Activated naive CD8-positive, alpha-beta T cell treated with anti-CD3 and anti-CD28 coated beads, Interleukin-2, amount 50 U/mL, for 16 hours (primary cell): ENCODE data around the gene SINHCAF.

ENCODE experiments used
- DNase-seq: peaks from one replicate; pipeline ENCODE4 v3.0.0-alpha.2; 2020; ENCODE audit warnings: low read depth, low spot score

SINHCAF gene

GRCh38 chr12:31337952-31338351, 12.0 kb upstream of the SINHCAF start:
- no peak for DNase-seq

- DNase-seq, result no peak
These were observed 5.3 kb upstream of the SINHCAF start for GRCh38 chr12:31331242-31331641.

GRCh38 chr12:31326736-31327659, 1.0 kb upstream of the SINHCAF start:
- no peak for DNase-seq

GRCh38 chr12:31325524-31325875, 450 bp downstream of the SINHCAF start:
- no peak for DNase-seq

- DNase-seq, result peak; percentile 6
These were observed 966 bp downstream of the SINHCAF start for GRCh38 chr12:31324845-31325523.

GRCh38 chr12:31324116-31324844, 1.7 kb downstream of the SINHCAF start:
- DNase-seq, result peak; percentile 39

- peak; percentile 9 for DNase-seq
These were observed 2.4 kb downstream of the SINHCAF start for GRCh38 chr12:31323391-31324115.

GRCh38 chr12:31322801-31323207, 3.1 kb downstream of the SINHCAF start:
- DNase-seq, result no peak

- DNase-seq, result no peak
These were observed 4.1 kb downstream of the SINHCAF start for GRCh38 chr12:31321897-31322228.

GRCh38 chr12:31321186-31321896, 4.6 kb downstream of the SINHCAF start:
- DNase-seq, result no peak

- DNase-seq, result no peak
These were observed 7.2 kb downstream of the SINHCAF start for GRCh38 chr12:31318657-31319269.

- DNase-seq, result no peak
These were observed 8.2 kb downstream of the SINHCAF start for GRCh38 chr12:31317471-31318395.

- DNase-seq, result no peak
These were observed 9.1 kb downstream of the SINHCAF start for GRCh38 chr12:31316891-31317290.

GRCh38 chr12:31315784-31316465, 10.0 kb downstream of the SINHCAF start:
- no peak for DNase-seq

- DNase-seq, result no peak
These were observed 10.8 kb downstream of the SINHCAF start for GRCh38 chr12:31315044-31315715.

- DNase-seq, result no peak
These were observed 13.5 kb downstream of the SINHCAF start for GRCh38 chr12:31312431-31312830.

GRCh38 chr12:31311634-31312258, 14.2 kb downstream of the SINHCAF start:
- no peak for DNase-seq

GRCh38 chr12:31310488-31310887, 15.5 kb downstream of the SINHCAF start:
- DNase-seq, result no peak
